ENCODE measurements around the gene CEP112.

DNA sequence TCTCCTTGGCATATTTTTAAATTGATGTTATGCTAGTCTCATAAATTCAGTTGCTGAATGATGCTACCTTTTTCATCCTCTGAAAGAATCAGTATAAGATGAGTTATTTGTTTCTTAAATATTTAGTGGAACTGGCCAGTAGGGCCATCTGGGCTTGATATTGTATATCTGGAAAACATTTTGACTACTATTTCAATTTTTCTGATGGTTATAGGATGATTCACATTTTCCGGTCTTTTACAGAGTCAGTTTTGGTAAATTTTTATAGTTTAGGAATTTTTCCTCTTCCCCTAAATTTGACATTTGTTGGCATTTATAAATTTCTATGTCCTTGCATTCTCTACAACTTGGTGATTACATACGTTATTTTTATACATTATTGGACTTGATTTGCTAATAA, 334.2 kb downstream of the CEP112 start:
- TF ChIP-seq, protein P1, sequence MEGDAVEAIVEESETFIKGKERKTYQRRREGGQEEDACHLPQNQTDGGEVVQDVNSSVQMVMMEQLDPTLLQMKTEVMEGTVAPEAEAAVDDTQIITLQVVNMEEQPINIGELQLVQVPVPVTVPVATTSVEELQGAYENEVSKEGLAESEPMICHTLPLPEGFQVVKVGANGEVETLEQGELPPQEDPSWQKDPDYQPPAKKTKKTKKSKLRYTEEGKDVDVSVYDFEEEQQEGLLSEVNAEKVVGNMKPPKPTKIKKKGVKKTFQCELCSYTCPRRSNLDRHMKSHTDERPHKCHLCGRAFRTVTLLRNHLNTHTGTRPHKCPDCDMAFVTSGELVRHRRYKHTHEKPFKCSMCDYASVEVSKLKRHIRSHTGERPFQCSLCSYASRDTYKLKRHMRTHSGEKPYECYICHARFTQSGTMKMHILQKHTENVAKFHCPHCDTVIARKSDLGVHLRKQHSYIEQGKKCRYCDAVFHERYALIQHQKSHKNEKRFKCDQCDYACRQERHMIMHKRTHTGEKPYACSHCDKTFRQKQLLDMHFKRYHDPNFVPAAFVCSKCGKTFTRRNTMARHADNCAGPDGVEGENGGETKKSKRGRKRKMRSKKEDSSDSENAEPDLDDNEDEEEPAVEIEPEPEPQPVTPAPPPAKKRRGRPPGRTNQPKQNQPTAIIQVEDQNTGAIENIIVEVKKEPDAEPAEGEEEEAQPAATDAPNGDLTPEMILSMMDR (conservative IDR thresholded peaks at IDR 0.05; ENCODE audit: low read depth, low read length), result no peak
- no peak for TF ChIP-seq CEBPB (IDR thresholded peaks at IDR 0.05; ENCODE audit: low read depth, low read length)

All from IMR-90 (cell line).